Subcutaneous adipose tissue (tissue), 4 donors: ENCODE results near the gene TSC22D1. TPM values are rescaled to one million over a fixed set of nuclear protein-coding genes. Genes with fewer than 3 reads are reported as not detected.

ENCODE experiments used
- CTCF ChIP-seq: fragments of 450-650 bp; IDR thresholded peaks from one replicate; pipeline ENCODE4 v1.5.1; 2016; ENCODE audit warnings: low read depth, mild to moderate bottlenecking, control low read depth, antibody characterized with exemption, moderate library complexity
- total RNA-seq, 4 donors: library from RNA; depleted of rRNA; stranded (reverse); fragments of >200 nt; gene quantifications; one replicate each; pipeline ENCODE4 v1.1.0, GENCODE V29; 2016

TSC22D1 gene
- total RNA-seq, 4 donors from 2014 or later: 77.0 to 182 (median 92.1) TPM

- no peak for TF ChIP-seq CTCF
Measured at GRCh38 chr13:44439452-44440024, 136.6 kb downstream of the TSC22D1 start.

- TF ChIP-seq CTCF: no peak
Measured at GRCh38 chr13:44438234-44438579, 137.9 kb downstream of the TSC22D1 start.

GRCh38 chr13:44437356-44438233 lies 138.5 kb downstream of the TSC22D1 start:
- no peak for TF ChIP-seq CTCF

- no peak for TF ChIP-seq CTCF
Measured at GRCh38 chr13:44436589-44437337, 139.4 kb downstream of the TSC22D1 start.

GRCh38 chr13:44435919-44436510 lies 140.1 kb downstream of the TSC22D1 start:
- no peak for TF ChIP-seq CTCF

GRCh38 chr13:44435142-44435918 lies 140.8 kb downstream of the TSC22D1 start:
- TF ChIP-seq CTCF: no peak
